GM18526 (cell line): ENCODE data around the gene PMIS2.
A peak's percentile ranks its signal among the peaks of the same experiment; 100 is the strongest.

Experiments
- POLR2A ChIP-seq: IDR thresholded peaks from 3 replicates; pipeline ENCODE4 v1.6.1; 2011; ENCODE audit not compliant: insufficient read length; ENCODE audit errors: extremely low read depth

The PMIS2 gene

GRCh38 chr19:35607661-35608060 lies 21.7 kb downstream of the PMIS2 start:
- no peak for TF ChIP-seq POLR2A

- no peak for TF ChIP-seq POLR2A
These were observed 22.3 kb downstream of the PMIS2 start for GRCh38 chr19:35608251-35608650.

GRCh38 chr19:35609851-35610353 lies 23.9 kb downstream of the PMIS2 start:
- TF ChIP-seq POLR2A: peak; percentile 51

- TF ChIP-seq POLR2A: no peak
These were observed 26.2 kb downstream of the PMIS2 start for GRCh38 chr19:35612224-35612558.

GRCh38 chr19:35612559-35613321 lies 26.8 kb downstream of the PMIS2 start, which contains the start of gene HAUS5:
Gene HAUS5, plus strand, starts transcription at chr19:35612735. Its CDS starts 60 bp downstream, at chr19:35612795.
- TF ChIP-seq POLR2A: peak; percentile 80

- no peak for TF ChIP-seq POLR2A
These were observed 27.6 kb downstream of the PMIS2 start for GRCh38 chr19:35613574-35613973.

- TF ChIP-seq POLR2A: no peak
These were observed 29.1 kb downstream of the PMIS2 start for GRCh38 chr19:35615036-35615435.

GRCh38 chr19:35618857-35619256 lies 32.9 kb downstream of the PMIS2 start:
- TF ChIP-seq POLR2A: no peak

- TF ChIP-seq POLR2A: no peak
These were observed 33.4 kb downstream of the PMIS2 start for GRCh38 chr19:35619290-35619923.

- no peak for TF ChIP-seq POLR2A
These were observed 34.0 kb downstream of the PMIS2 start for GRCh38 chr19:35620001-35620400.

GRCh38 chr19:35621708-35622107 lies 35.7 kb downstream of the PMIS2 start:
- no peak for TF ChIP-seq POLR2A

- no peak for TF ChIP-seq POLR2A
These were observed 36.8 kb downstream of the PMIS2 start for GRCh38 chr19:35622750-35623149.

GRCh38 chr19:35623327-35624010 lies 37.5 kb downstream of the PMIS2 start:
- no peak for TF ChIP-seq POLR2A

- no peak for TF ChIP-seq POLR2A
These were observed 42.2 kb downstream of the PMIS2 start for GRCh38 chr19:35628264-35628564.

- TF ChIP-seq POLR2A: peak; percentile 67
These were observed 42.8 kb downstream of the PMIS2 start, which contains the start of gene RBM42 for GRCh38 chr19:35628565-35629331. Gene RBM42, plus strand, starts transcription at chr19:35629036. Its CDS starts 118 bp downstream, at chr19:35629154.
